HG03280 (cell line): Measurements from ENCODE around the gene CLEC16A.

ENCODE experiments used
- ATAC-seq: cut with Tn5 transposase; IDR thresholded peaks from one replicate; pipeline ENCODE4 v1.9.1; 2021; ENCODE audit warnings: mild to moderate bottlenecking, moderate library complexity; ENCODE audit not compliant: unreplicated experiment

CLEC16A gene

DNA sequence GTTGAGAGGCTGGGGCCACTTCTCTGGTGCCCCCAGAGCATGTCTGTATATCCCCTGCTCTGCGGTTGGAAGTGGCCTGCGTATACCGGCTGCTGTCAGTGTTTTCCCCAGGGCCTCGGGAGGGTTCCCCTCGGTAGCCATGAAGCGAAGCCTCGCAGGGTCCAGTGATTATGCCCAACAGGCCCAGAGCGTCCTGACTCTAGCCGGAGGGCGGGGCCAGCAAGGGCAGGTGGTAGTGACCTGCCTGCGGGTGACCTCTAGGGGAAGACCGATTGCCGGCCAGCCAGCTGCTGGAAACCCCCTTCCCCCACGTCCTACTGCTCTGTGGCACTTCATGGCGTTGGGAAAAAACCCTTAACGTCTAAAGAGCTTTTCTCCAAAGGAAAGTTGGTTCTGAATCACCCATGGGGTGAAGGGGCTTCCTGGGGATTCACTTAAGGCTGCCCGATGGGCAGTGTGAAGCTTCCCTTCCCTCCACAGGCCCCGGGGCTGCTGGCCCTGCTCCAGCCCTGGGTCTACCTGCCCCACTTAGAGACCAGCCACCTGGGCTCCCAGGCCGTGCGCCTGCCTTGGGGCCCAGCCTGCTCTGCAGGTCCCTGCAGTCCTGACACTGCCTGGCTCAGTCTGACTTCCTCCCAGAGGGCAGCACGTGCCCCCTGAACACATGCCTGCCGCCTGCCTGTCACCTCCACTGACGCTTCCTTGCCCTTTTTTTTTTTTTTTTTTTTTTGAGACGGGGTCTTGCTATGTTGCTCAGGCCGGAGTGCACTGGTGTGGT lies 238.9 kb downstream of the CLEC16A start:
- ATAC-seq: peak; percentile 35

DNA sequence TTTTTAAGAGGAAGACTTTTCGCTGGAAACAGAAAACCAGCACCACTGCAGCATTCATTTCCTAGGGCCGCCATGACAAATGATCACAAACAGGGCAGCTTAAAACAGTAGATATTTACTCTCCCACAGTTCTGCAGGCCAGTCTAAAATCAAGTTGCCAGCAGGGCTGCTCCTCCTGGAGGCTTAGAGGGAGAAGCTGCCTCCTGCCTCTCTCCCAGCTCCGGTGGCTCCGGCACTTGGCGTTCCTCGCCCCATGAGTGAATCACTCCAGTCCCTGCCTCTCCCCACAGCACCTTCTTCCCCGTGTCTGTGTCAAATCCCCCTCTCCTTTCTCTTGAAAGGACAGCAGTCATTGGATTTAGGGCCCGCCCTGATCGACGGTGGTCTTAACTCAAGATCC lies 239.6 kb downstream of the CLEC16A start:
- no peak for ATAC-seq

DNA sequence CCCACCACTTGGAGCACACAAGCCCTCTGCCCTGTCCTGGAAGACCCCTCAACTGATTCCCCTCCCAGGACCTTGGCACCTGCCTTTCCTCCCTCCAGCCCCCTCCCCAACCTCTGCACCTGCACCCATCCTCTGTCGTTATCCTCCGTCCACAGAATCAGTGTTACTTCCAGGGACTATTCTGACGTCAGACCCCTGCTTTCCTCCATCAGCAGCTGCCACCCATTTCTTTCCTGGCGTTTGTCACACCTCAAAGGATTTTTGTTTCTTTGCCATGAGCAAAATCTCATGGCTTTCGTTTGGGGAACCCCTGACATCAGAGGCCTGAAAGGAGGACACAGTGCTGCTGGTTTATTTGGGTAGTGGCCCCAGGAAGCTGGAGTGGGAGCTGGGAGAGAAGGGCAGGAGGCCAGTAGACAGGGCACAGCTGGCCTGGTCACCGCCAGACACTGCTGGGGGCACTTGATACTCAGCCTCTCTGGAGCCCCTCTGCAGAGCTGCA lies 243.2 kb downstream of the CLEC16A start:
- no peak for ATAC-seq

DNA sequence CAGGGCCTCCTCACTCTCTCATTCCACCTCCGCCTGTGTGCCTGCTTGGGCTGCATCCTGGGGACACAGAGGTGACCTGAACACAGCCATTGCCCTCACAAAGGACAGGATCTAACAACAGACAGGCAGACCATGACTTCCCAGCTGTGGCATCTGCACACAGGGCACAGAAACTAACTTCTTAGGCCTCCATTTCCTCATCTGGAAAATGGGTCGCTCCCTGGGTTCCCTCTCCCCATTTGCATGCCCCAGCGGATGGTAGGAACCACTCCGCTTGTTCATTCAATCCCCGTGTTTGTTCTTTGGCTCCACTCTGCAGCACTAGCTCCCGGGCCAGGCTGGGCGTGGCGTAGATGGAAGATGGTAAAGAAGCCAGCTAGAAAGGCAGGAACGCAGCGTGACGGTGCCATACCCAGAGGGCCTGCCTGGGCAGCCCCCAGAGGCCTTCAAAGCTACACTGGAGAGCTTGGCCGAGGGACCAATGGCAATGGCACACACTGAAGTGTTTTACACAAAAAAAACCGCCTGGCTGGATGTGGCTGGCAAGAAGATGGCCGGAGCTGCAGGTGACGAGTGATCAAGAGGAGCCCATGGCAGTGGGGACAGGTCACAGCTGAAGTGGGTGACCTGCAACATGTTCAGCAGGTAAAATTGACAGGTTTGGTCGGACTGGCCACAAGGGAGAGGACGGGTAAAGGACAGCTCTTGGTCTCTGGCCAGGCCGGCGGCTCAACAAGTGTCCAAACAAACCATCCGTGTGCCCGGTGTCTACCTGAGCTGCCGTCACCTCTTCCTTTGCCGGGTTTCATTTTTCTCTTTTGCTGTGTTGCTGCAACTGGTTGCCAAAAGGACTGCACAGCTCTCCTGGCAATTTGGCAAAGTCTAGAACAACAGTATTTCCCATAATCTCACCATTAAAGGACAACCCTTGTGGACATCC lies 244.7 kb downstream of the CLEC16A start:
- no peak for ATAC-seq

DNA sequence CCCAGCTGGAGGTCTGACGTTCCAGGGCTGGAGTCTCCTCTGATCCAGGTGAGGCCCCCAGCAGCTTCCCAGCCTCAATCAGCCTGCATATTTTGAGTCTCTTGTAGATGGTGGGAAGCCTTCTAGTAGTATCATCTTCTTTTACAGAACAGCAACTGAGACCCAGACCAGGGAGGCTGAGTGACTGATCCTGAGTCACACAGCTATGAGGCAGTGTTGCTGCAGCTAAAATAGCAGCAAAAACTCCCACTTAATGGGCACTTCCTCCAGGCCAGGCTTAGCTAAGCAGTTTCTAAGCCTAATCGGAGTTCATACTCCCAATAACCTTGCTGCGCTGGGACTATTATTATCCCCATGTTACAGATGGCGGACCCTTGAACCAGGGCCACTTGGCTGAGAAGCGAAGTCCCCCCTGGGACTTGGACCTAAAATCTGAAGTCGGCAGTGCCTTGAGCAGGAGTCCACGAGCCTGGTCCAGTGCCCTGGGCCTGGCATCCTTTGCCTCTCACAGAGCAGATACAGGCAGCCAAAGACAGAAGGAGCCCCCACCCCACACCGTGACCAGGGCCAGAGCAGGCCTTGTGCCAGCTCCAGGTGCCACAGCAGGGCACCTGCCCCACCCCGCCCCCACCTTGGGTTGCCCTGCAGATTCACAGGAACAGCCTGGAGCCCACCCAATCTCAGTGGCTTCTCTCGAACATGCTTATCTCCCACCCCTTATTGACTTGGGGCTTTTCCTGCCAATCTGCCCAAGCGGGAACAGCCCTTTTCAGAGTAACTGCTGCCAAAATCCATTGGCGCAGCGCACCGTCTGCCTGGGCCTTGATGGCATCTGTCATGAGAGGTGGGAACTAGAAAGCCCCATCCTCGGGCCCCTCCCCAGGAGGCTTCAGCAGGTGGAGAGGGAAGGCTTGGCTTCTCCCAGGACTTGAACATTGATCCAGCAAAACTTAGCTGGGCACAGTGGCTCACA lies 246.5 kb downstream of the CLEC16A start:
- no peak for ATAC-seq

DNA sequence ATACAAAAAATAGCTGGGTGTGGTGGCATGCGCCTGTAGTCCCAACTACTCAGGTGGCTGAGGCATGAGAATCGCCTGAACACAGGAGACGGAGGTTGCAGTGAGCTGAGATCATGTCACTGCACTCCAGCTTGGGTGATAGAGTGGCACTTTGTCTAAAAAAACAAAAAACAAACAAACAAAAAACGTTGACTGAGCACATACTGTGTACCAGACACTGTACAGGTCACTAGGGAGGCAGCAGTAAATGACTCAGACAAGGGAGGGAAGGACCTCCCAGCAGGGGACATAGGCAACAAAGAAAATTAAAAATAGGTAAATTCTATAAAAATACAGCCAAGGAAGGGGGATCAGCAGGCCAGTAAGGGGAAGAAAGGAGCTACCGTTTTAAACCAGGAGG lies 247.3 kb downstream of the CLEC16A start:
- no peak for ATAC-seq

DNA sequence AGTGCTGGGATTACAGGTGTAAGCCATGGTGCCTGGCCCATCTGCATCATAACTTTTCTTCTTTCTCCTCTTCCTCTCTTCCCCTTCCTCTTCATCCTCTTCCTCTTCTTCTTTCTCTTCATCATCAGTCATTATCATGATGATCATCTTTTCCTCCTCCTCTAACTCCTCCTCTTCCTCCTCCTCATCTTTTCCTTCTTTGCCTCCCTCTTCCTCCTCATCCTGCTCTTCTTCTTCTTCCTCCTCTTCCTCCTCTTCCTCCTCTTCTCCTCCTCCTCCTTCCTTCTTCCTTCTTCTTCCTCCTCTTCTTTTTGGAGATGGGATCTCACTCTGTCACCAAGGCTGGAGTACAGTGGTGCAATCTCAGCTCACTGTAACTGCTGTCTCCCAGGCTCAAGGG lies 249.1 kb downstream of the CLEC16A start:
- ATAC-seq: no peak

DNA sequence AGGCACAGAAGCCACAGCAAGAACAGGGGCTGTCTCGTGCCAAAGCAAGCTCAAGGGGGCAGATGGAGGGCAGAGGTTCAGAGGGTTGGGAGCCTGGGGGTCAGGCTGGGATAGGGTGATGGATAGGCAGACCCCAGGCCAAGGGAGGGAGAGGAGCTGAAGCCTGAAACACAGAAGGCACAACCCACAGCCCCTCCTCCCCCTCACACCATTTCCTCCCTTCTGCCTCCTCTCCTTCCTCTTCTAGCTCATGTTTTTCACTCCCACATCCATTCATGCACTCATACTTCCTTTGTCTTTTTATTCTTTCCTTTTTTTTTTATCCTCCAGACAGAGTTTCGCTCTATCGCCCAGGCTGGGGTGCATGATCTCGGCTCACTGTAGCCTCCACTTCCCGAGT lies 250.5 kb downstream of the CLEC16A start:
- no peak for ATAC-seq

DNA sequence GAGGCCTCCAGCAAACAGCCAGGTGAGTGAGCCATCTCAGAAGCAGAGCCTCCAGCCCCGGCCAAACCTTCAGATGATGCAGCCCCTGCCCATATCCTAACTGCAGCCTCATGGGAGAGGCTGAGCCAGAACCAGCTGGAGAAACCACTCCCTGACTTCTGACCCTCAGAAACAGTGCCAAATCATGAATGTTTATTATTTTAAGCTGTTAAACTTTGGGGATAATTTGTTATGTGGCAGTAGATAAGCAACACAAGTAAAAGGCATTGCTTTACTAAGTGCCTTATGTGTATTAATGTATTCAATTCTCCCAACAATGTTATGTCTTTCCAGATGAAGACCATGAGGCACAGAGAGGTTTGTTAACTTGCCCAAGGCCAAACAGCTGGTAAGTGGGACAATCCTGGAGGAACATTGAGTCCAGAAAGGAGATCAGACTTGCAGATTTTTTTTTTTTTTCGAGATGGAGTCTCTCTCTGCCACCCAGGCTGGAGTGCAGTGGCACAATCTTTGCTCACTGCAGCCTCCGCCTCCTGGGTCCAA lies 252.0 kb downstream of the CLEC16A start:
- no peak for ATAC-seq

DNA sequence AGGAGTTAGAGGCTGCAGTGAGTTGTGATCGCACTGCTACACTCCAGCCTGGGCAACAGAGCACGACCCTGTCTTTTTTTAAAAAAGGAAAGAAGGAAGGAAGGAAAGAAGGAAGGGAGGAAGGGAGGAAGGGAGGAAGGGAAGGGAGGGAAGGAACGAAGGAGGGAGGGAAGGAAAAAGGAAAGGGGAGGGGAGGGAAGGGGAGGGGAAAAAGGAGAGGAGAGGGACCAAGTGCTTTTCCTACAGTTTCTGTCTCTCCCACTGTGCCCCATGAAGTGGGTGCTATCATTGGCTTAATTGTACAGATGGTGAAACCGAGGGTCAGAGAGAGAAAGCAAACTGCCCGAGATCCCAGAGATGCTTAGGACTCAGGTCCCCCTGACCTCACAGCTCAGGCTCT lies 254.0 kb downstream of the CLEC16A start:
- ATAC-seq: no peak

DNA sequence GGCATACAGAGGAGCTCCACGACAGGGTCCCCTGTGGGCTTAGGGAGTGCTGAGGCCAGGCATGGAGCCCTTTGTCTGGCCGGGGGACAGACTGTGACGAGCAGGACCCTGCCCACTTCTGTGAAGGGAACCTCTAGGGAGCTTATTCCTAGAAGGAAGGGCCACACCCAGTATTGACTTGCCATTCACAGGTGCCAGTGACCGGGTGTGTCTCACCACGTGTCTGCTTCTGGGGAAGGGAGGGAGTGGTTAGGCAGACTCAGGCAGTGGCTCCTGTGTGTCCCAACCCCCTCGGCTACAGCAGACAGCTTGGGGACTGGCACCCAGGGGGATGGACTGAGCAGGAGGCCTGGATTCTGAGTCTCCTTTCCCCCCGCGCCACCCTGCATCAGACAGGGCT lies 254.5 kb downstream of the CLEC16A start:
- ATAC-seq: no peak

DNA sequence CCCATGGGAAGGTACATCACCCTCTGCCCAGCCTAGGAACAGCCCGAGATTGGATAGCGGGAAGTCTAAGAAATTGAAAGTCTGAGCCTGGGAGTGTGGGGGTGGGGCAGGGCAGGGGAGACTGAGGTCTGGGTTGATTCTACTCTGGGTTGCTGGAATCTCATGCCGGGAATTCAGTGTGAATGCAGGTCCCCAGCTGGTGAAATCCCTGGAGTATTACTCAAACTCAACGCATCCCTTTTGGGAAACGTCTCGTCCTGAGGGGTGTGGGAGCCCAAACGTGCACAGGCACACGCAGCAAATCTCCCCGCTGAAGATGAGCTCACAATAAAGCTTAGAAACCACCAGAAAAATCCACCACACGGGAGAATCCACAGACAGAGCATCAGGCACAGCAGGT lies 256.2 kb downstream of the CLEC16A start:
- no peak for ATAC-seq

DNA sequence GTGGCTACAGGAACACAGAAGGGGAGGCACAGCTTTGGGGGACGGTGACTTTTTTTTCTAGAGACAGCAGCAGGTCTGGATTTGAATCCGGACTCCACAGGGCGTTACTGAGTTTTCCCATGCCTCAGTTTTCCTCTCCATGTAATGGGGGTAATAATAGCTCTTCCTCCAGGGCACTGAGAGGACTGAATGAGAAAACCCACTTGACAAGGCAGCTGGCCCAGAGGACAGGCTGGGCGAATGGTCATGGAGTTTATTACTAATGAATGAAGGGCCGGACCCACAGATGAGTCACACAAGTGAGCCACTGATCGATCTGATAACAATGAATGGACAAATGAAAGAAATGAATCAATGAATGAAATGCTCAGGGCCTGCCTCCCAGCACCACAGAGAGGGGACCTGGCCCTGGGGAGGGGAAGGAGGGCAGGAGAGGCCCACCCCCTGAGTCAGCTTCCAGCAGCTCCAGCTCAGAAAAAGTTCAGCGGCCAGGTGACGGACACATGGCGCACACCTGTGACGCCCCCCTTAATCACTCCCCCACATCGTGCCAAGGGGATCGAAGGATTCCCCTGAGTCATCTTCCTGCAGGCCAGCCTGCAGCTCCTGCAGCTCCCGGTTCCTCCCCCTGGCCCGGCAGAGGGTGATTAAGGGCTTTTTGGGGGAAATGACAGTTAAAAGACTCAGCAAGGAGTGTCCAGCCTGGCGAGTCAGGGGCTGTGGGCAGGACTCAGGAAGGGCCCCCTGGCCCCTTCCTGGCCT lies 257.3 kb downstream of the CLEC16A start:
- ATAC-seq: no peak

DNA sequence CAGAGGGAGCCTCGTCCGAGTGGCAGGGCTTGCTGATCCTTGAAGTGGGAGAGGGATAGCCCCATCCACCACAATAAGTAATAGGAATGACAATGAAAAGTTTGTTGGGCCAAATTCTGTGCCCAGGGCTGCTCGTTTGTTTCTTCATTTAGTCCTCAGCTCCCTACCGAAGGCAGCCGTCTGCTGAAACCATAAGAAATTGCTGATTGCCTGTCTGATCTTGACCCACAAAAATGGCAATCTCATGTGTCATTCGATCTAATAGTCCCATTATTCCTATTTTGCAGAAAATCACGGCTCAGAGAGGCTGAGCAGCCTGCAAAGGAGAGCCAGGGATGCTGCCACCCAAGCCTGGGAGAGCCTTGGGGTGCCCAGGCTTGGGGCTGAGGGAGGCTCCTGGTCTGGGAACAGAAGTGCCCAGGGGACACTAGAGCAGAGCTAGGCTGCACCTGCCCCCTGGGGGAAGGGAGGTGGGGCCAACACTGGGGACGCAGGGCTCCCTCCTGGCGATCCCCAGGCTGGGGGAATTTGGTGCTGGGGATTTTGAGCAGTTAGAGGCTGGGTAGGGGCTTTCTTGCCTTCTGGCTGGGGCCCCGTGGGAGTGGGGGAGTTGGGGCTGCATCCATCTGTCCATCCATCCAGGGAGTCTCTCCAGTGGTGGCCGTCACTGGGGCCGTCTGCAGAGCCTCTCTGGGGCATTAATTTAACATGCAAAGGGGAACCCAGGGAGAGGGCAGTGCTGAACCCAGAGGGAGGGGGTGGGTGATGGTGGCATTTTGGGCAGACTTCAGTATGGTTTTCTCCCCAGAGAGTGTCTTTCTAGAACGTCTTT lies 258.1 kb downstream of the CLEC16A start:
- ATAC-seq: no peak

DNA sequence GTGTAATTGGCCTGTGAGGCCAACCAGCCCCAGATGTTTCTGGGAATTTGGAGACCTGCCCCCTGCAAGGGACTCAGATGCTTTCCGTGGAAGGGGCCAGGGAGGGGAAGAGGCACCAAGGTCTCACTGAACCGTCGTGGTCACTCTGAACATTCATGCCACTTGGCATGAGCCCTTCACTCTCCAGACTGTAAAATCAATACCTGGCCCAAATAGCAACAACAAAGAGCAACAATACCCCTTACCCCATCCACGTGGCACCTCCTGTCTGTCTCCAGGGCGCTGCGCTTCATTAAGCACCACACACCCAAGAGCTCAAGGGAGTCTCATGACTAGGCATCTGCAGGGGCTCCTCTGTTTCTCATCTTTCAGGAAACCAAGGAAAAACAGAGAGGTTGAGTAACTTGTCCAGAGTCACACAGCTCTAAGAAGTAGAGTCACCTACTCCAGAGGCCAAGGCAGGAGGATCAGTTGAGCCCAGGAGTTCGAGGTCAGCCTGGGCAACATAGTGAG lies 258.8 kb downstream of the CLEC16A start:
- no peak for ATAC-seq

DNA sequence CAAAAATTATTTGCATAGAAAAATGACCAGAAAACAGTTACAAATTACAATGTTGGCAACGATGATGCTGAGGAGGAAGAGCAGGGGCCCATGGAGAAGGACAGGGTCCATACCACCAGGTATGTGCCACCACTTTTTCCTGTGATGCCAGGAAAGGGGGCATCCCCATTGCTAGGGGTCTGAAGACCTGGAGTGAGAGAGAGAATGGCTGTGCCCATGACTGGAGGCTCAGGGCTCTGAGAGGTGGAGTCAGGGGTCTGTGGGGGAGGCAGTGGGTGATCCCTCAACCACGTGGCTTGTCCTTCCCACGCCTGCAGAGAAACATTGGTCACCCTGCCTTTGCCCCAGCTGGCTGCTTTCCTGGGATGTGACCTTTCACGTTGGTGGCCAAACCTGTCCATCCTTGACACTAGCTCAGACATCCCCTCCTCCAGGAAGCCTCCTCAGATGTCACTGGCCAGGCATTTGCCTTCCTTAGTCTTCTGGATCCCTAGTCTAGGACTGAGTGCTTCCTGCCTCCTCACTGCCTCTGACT lies 260.2 kb downstream of the CLEC16A start:
- ATAC-seq: no peak

DNA sequence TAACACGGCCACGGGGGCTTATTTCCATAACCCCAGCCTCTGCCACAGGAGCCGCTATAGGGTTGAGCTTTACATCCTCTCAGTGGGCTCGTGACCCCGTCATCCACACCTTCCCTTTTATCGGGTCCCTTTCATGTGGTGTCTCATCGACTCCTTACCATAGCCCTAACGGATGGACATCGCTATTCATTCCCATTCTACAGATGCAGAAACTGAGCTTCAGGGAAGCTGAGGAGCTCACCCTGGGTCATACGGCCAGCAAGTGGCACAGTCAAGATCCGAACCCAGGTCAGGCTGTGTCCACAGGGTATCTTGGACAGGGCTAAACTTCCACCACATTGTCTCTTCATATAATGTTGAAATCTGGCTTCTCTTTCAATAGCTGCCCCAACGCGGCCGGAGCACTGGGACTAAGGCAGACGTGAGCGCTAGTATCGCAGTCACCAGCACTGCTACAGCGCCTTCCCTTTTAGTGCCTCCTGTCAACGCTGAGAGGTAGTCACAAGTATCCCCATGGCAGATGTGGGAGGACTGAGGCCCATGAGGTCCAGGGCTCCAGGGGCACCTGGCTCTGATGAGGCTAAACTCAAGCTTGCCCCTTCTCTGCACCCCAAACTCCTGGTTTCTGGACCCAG lies 260.8 kb downstream of the CLEC16A start:
- no peak for ATAC-seq
